Measurements from ENCODE around the gene TSPYL1.

Gene TSPYL1

GRCh38 chr6:116239256-116239655 is 40.5 kb downstream of the TSPYL1 start:
- H3K4me3 ChIP-seq (ENCODE audit: low read length), result no peak overlapping the region
- no peak overlapping the region for H3K9ac ChIP-seq (ENCODE audit: low read depth, low read length)
- no peaks in the 10 kb centered on the region for H3K27me3 ChIP-seq (ENCODE audit: insufficient read depth, low read length)
- no peaks in the 10 kb centered on the region for H3K4me1 ChIP-seq (ENCODE audit: insufficient read depth, low read length)
- H3K9me3 ChIP-seq (ENCODE audit: insufficient read depth, low read depth, low read length), result no peaks in the 10 kb centered on the region
- 94% methylated on average over 2 of the region's 2 CpGs for WGBS
- H3K36me3 ChIP-seq (ENCODE audit: insufficient read depth, low read length), result peaks cover 40% of the 10 kb centered on the region
- no peak overlapping the region for H3K27ac ChIP-seq (ENCODE audit: low read depth, low read length)

GRCh38 chr6:116238083-116238482 is 41.6 kb downstream of the TSPYL1 start:
- WGBS, result 89% methylated on average over 2 of the region's 2 CpGs
- Histone ChIP-seq H3K9me3 (ENCODE audit: insufficient read depth, low read depth, low read length) (no peaks in the 10 kb centered on the region), H3K36me3 (ENCODE audit: insufficient read depth, low read length) (peaks cover 34% of the 10 kb centered on the region), H3K4me3 (ENCODE audit: low read length) (no peak overlapping the region), H3K9ac (ENCODE audit: low read depth, low read length) (no peak overlapping the region), H3K27me3 (ENCODE audit: insufficient read depth, low read length) (no peaks in the 10 kb centered on the region), H3K4me1 (ENCODE audit: insufficient read depth, low read length) (no peaks in the 10 kb centered on the region), H3K27ac (ENCODE audit: low read depth, low read length) (no peak overlapping the region)

- WGBS, result 93% methylated on average over 3 of the region's 3 CpGs
- no peak overlapping the region for H3K27ac ChIP-seq (ENCODE audit: low read depth, low read length)
- peaks cover 26% of the 10 kb centered on the region for H3K36me3 ChIP-seq (ENCODE audit: insufficient read depth, low read length)
- no peak overlapping the region for H3K9ac ChIP-seq (ENCODE audit: low read depth, low read length)
- H3K9me3 ChIP-seq (ENCODE audit: insufficient read depth, low read depth, low read length), result no peaks in the 10 kb centered on the region
- no peak overlapping the region for H3K4me3 ChIP-seq (ENCODE audit: low read length)
- H3K27me3 ChIP-seq (ENCODE audit: insufficient read depth, low read length), result no peaks in the 10 kb centered on the region
- H3K4me1 ChIP-seq (ENCODE audit: insufficient read depth, low read length), result no peaks in the 10 kb centered on the region
Observed at GRCh38 chr6:116234689-116235088, 45.0 kb downstream of the TSPYL1 start.

- no peaks in the 10 kb centered on the region for H3K9me3 ChIP-seq (ENCODE audit: insufficient read depth, low read depth, low read length)
- H3K4me3 ChIP-seq (ENCODE audit: low read length), result peak overlapping the region; percentile 28; the same call in 1 of the 2 replicates
- 91% methylated on average over 17 of the region's 17 CpGs for WGBS
- no peaks in the 10 kb centered on the region for H3K4me1 ChIP-seq (ENCODE audit: insufficient read depth, low read length)
- H3K27me3 ChIP-seq (ENCODE audit: insufficient read depth, low read length), result no peaks in the 10 kb centered on the region
- H3K36me3 ChIP-seq (ENCODE audit: insufficient read depth, low read length), result no peaks in the 10 kb centered on the region
- 0 out of 2 replicates have a peak overlapping the region, but pooled peaks have one; percentile 28 for H3K9ac ChIP-seq (ENCODE audit: low read depth, low read length)
- H3K27ac ChIP-seq (ENCODE audit: low read depth, low read length), result peak overlapping the region; percentile 13; the same call in 1 of the 2 replicates
Observed at GRCh38 chr6:116229287-116229913, 50.3 kb downstream of the TSPYL1 start.

Data from HUES64 (cell line).